ENCODE measurements around the gene INPP4B. TPM values are rescaled to one million over a fixed set of nuclear protein-coding genes. Genes with fewer than 3 reads are reported as not detected.

The INPP4B gene
- total and polyA plus RNA-seq, 2 donors (not counting 1 experiment from before 2014, with no cell fraction given), result 0.03 TPM; not detected in 1

DNA sequence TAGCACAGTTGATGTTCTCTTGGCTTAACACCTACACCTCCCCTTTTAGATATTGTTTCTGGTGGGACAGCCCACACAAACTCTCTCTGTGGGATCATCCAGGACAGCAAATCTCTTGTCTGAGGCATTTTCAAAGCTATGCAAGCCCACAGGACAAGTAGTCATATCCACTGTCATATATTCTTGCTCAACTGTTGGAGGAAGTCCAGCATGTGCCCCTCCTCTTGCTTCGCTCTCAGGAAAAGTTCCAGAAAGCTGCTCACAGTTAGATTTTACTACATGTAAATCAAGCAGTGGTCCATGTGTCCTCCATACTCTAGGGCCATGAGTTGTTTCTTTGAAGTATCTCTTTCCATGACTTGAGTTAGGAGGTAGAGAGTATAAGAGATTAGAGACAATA, 260.7 kb downstream of the INPP4B start:
- H2AFZ ChIP-seq (ENCODE audit: insufficient read depth, low read depth, low read length, poor library complexity, severe bottlenecking), result no peak overlapping the region
- no peaks in the 10 kb centered on the region for H4K20me1 ChIP-seq (ENCODE audit: control insufficient read depth, insufficient read depth, low read length, poor library complexity, severe bottlenecking)
- Mint-ChIP-seq H3K27me3 (no peaks in the 10 kb centered on the region), H3K4me3 (no peak overlapping the region), H3K4me1 (no peaks in the 10 kb centered on the region), H3K27ac (no peak overlapping the region), H3K9me3 (ENCODE audit: insufficient read depth) (no peaks in the 10 kb centered on the region)
- H3K4me2 ChIP-seq (replicated peaks; ENCODE audit: low read depth, low read length, poor library complexity, severe bottlenecking), result no peak overlapping the region
- H3K36me3 ChIP-seq (replicated peaks in 1 of 2; ENCODE audit: control extremely low read depth in 1 of 2, control insufficient read depth in 1 of 2, extremely low read depth in 1 of 2, insufficient read depth in 2 of 2, low read length in 1 of 2), result no peaks in the 10 kb centered on the region
- H3K9ac ChIP-seq (ENCODE audit: low read length), result no peak overlapping the region
- ChIA-PET CTCF (no interaction called here), POLR2A (no interaction called here)
- TF ChIP-seq EZH2 (IDR thresholded peaks at IDR 0.05; ENCODE audit: borderline replicate concordance, insufficient read depth, low read depth, low read length, poor library complexity, severe bottlenecking), result no peak
- H3K27me3 ChIP-seq (replicated peaks in 1 of 4; ENCODE audit: control extremely low read depth in 1 of 4, control insufficient read depth in 3 of 4, insufficient read depth in 4 of 4, low read length in 3 of 4), result no peaks in the 10 kb centered on the region
- no CpG with 5 or more reads among the region's 1 CpG for WGBS (ENCODE audit: insufficient coverage)
- H3K4me3 ChIP-seq (ENCODE audit: control extremely low read depth in 1 of 5, extremely low read depth in 1 of 5, insufficient read depth in 1 of 5, low read depth in 2 of 5, low read length in 4 of 5), result no peak overlapping the region
- no peaks in the 10 kb centered on the region for H3K79me2 ChIP-seq (ENCODE audit: control insufficient read depth, insufficient read depth, low read length)
- no peaks in the 10 kb centered on the region for H3K4me1 ChIP-seq (ENCODE audit: control insufficient read depth in 2 of 2, insufficient read depth in 2 of 2, low read length in 2 of 2)
- no peak for ATAC-seq (ENCODE audit: low read depth)
- no peaks in the 10 kb centered on the region for H3K9me3 ChIP-seq (ENCODE audit: control extremely low read depth in 1 of 3, control insufficient read depth in 2 of 3, insufficient read depth in 1 of 3, low read length in 2 of 3)
- no peak overlapping the region for H3K27ac ChIP-seq (ENCODE audit: low read length in 2 of 2)
- intact Hi-C loops (cut with micrococcal nuclease), result no loop called here
- DNase-seq, result no peak

DNA sequence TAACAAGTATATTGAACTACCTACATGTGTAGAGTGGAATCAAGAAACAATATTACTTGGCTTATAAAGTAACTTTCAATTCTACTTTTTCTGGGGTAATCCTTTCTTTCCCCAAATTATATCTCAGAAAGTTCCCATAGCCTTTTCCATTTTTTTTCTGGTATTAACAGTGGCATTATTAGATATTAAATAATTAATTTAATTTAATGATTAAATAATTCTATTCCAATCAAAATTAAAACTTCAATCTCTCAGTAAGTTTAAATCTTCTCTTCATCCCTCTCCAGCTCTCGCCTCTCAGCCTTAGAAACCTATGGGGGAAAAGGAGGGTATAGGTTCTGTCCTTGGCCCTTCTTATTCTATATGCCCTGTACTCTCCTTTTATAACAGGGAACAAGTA, 262.4 kb downstream of the INPP4B start:
- DNase-seq (no peak), ATAC-seq (ENCODE audit: low read depth) (no peak)
- CTCF ChIA-PET, result no interaction called here
- H3K27me3 Mint-ChIP-seq, result no peaks in the 10 kb centered on the region
- intact Hi-C loops (cut with micrococcal nuclease), result no loop called here
- no peak for TF ChIP-seq EZH2 (IDR thresholded peaks at IDR 0.05; ENCODE audit: borderline replicate concordance, insufficient read depth, low read depth, low read length, poor library complexity, severe bottlenecking)
- TF ChIP-seq, protein P1, sequence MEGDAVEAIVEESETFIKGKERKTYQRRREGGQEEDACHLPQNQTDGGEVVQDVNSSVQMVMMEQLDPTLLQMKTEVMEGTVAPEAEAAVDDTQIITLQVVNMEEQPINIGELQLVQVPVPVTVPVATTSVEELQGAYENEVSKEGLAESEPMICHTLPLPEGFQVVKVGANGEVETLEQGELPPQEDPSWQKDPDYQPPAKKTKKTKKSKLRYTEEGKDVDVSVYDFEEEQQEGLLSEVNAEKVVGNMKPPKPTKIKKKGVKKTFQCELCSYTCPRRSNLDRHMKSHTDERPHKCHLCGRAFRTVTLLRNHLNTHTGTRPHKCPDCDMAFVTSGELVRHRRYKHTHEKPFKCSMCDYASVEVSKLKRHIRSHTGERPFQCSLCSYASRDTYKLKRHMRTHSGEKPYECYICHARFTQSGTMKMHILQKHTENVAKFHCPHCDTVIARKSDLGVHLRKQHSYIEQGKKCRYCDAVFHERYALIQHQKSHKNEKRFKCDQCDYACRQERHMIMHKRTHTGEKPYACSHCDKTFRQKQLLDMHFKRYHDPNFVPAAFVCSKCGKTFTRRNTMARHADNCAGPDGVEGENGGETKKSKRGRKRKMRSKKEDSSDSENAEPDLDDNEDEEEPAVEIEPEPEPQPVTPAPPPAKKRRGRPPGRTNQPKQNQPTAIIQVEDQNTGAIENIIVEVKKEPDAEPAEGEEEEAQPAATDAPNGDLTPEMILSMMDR (IDR thresholded peaks at IDR 0.05), result no peak
- H3K4me1 Mint-ChIP-seq, result no peaks in the 10 kb centered on the region
- Histone ChIP-seq H3K27ac (ENCODE audit: low read length in 2 of 2) (no peak overlapping the region), H3K9ac (ENCODE audit: low read length) (no peak overlapping the region), H3K27me3 (replicated peaks in 1 of 4; ENCODE audit: control extremely low read depth in 1 of 4, control insufficient read depth in 3 of 4, insufficient read depth in 4 of 4, low read length in 3 of 4) (no peaks in the 10 kb centered on the region), H3K9me3 (ENCODE audit: control extremely low read depth in 1 of 3, control insufficient read depth in 2 of 3, insufficient read depth in 1 of 3, low read length in 2 of 3) (no peaks in the 10 kb centered on the region), H3K36me3 (replicated peaks in 1 of 2; ENCODE audit: control extremely low read depth in 1 of 2, control insufficient read depth in 1 of 2, extremely low read depth in 1 of 2, insufficient read depth in 2 of 2, low read length in 1 of 2) (no peaks in the 10 kb centered on the region), H3K4me1 (ENCODE audit: control insufficient read depth in 2 of 2, insufficient read depth in 2 of 2, low read length in 2 of 2) (no peaks in the 10 kb centered on the region), H3K4me3 (ENCODE audit: control extremely low read depth in 1 of 5, extremely low read depth in 1 of 5, insufficient read depth in 1 of 5, low read depth in 2 of 5, low read length in 4 of 5) (no peak overlapping the region), H2AFZ (ENCODE audit: insufficient read depth, low read depth, low read length, poor library complexity, severe bottlenecking) (no peak overlapping the region), H3K79me2 (ENCODE audit: control insufficient read depth, insufficient read depth, low read length) (no peaks in the 10 kb centered on the region), H3K4me2 (replicated peaks; ENCODE audit: low read depth, low read length, poor library complexity, severe bottlenecking) (no peak overlapping the region), H4K20me1 (ENCODE audit: control insufficient read depth, insufficient read depth, low read length, poor library complexity, severe bottlenecking) (no peaks in the 10 kb centered on the region)
- POLR2A ChIA-PET, result no interaction called here
- H3K27ac Mint-ChIP-seq, result no peak overlapping the region
- no CpG with 5 or more reads among the region's 1 CpG for WGBS (ENCODE audit: insufficient coverage)
- no peak overlapping the region for H3K4me3 Mint-ChIP-seq
- H3K9me3 Mint-ChIP-seq (ENCODE audit: insufficient read depth), result no peaks in the 10 kb centered on the region

Data from B cell (primary cell).